ENCODE measurements around the gene STOML1. TPM values are rescaled to one million over a fixed set of nuclear protein-coding genes. Genes with fewer than 3 reads are reported as not detected.

STOML1 gene
- total and polyA plus RNA-seq, 2 experiments from 2014 or later, result 2.3 to 2.4 TPM

- no peak for TF ChIP-seq ZNF462 (CRISPR knock-in tag; IDR thresholded peaks at IDR 0.05)
- TF ChIP-seq STAT1 (IDR thresholded peaks at IDR 0.05; ENCODE audit: unreplicated experiment), result no peak
- no peak for TF ChIP-seq POLR2AphosphoS5 (IDR thresholded peaks at IDR 0.05; ENCODE audit: low read depth)
- no peak for TF ChIP-seq NANOG (IDR thresholded peaks at IDR 0.05; ENCODE audit: borderline replicate concordance)
Observed at GRCh38 chr15:74024687-74025086, 32.6 kb upstream of the STOML1 start (continued).

- H3K4me3 ChIP-seq, result no peak overlapping the region
- no peak overlapping the region for H2AFZ ChIP-seq
- H3K4me2 ChIP-seq, result no peak overlapping the region
- no peaks in the 10 kb centered on the region for H3F3A ChIP-seq (replicated peaks; ENCODE audit: low read depth)
- ATAC-seq (no peak), DNase-seq (ENCODE audit: low spot score) (no peak)
- no peak for TF ChIP-seq JUNB (IDR thresholded peaks at IDR 0.05; ENCODE audit: unreplicated experiment)
- no peak for TF ChIP-seq ETS1 (IDR thresholded peaks at IDR 0.05)
- TF ChIP-seq POLR2AphosphoS5 (IDR thresholded peaks at IDR 0.05; ENCODE audit: low read depth), result no peak
- TF ChIP-seq STAT1 (IDR thresholded peaks at IDR 0.05; ENCODE audit: unreplicated experiment), result no peak
- TF ChIP-seq REST (IDR thresholded peaks at IDR 0.05; ENCODE audit: unreplicated experiment), result no peak
- no peak for TF ChIP-seq EZH2phosphoT487 (IDR thresholded peaks at IDR 0.05; ENCODE audit: unreplicated experiment)
- Mint-ChIP-seq H3K4me3 (no peak overlapping the region), H3K4me1 (no peaks in the 10 kb centered on the region; the same call in 2 of the 3 replicates), H3K27ac (no peak overlapping the region), H3K9me3 (no peaks in the 10 kb centered on the region), H3K27me3 (ENCODE audit: insufficient read depth, low read depth, poor library complexity) (peaks cover 1% of the 10 kb centered on the region), H3K36me3 (ENCODE audit: low read depth) (peaks cover 22% of the 10 kb centered on the region)
- H3K27me3 ChIP-seq (ENCODE audit: insufficient read depth), result no peaks in the 10 kb centered on the region
- H3K4me1 ChIP-seq (ENCODE audit: insufficient read depth), result no peaks in the 10 kb centered on the region
- no peak overlapping the region for H3K27ac ChIP-seq (ENCODE audit: low read depth)
- 0 out of 2 replicates have a peak, but pooled peaks cover 5% of the 10 kb centered on the region for H4K20me1 ChIP-seq (replicated peaks; ENCODE audit: insufficient read depth)
- no peaks in the 10 kb centered on the region; the same call in 1 of the 2 replicates for H3K36me3 ChIP-seq (ENCODE audit: insufficient read depth)
- H3K79me2 ChIP-seq (replicated peaks; ENCODE audit: insufficient read depth), result no peaks in the 10 kb centered on the region; the same call in 1 of the 2 replicates
- H3K9me2 ChIP-seq (ENCODE audit: insufficient read depth), result no peaks in the 10 kb centered on the region
Observed at GRCh38 chr15:74022706-74023470, 30.8 kb upstream of the STOML1 start.
